Measurements from ENCODE around the gene LASP1.

The LASP1 gene

DNA sequence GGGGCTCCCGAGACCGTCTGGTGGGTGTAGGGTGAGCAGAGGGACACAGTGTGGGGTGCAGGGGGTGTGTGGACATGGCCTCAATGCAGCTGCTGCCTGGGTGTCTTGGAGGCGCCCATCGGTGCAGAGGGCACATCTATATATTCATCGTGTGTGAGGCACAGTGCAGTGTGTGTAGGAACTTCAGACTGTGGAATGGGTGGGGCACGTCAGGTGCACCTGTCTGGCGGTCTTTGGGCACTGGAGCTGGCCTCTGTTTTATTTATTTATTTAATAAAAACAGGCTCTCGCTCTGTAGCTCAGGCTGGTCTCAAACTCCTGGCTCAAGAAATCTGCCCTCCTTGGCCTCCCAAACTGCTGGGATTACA, 16.8 kb downstream of the LASP1 start:
- DNase-seq (ENCODE audit: low read depth), result no peak

DNA sequence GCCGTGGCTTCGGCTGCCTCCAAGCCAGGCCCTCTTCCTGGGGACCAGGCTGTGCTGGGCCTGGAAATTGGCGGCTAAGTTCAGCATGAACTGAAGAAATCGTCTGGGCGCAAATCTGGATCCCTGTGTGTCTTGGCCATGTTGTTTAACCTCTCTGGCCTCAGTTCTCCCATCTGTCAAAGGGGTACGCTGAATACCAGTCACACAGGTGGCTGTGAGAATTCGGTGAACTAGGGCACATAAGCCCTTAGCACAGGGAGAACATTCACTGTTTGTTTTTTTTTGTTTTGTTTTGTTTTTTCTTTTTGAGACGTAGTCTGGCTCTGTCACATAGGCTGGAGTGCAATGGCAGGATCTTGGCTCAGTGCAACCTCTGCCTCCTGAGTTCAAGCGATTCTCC, 19.0 kb downstream of the LASP1 start:
- DNase-seq (ENCODE audit: low read depth), result no peak

DNA sequence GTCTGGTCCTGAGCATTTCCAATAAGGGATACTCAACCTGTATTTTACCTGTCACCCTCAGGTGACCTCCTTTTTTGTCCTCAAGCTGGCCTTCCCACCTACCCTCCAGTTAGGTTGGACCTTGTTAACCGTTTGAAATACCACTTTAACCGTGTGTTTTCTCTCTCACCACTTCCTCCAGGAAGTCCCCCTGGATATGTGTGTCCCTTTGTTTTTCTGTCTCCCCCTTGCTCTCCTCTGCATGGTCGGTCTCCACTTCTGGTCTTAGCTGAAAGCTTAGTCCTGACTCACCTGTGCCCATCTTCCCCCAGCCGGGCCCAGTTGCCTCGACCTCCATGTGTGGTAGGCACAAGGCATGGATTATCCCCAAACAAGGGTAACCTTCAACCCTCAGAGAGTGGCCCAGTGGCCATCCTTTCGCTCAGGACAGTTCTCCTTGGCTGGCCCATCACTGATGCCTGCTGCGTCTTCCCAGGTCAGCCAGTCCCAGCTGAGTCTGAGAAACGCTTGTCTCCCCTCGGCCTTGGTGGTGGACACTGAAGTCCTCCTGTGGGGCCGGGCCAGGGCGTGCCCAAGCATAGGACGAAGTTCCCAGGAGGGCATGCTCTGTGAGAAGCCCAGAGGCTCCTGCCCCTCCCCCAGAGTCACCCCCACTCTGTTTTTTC, 20.0 kb downstream of the LASP1 start:
- no peak for DNase-seq (ENCODE audit: low read depth)

- DNase-seq (ENCODE audit: low read depth), result no peak
Measured at GRCh38 chr17:38890410-38890746, 20.5 kb downstream of the LASP1 start.

DNA sequence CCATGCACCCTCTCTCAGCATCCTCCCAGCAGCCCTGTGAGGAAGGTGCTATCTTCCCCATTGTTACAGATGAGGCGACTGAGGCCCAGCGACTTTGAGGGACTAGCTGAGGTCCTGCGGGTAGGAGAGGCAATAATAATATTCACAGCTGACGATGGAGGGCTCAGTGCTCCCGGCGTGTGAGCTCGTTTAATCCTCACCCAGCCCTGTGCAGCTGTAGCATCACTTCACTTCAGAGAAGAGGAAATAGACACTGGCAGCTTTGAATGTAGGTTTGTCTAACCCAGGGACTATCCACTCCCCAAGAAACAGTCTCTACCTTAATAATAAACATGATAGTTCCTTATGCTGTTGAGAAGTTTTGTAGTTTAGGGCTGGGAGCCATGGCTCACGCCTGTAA, 21.6 kb downstream of the LASP1 start:
- DNase-seq (ENCODE audit: low read depth), result no peak

DNA sequence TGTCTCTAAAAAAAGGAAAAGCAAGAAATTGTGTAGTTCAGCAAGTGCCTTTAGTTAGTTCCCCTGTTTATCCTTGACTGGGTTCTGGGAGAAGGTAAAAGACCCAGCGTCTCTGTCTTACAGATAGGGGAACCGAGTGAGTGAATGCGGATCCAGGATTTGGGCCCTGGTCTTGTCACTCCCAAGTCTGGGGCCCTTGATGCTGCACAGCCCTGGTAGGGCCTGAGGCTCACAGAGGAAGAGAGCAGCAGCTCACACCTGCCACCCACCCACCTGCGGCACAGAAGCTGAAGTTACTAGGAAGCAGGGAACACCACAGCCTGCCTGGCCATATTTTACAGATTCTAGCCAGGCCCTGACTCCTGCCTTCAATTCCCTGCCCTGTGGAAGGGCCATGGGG, 22.2 kb downstream of the LASP1 start:
- DNase-seq (ENCODE audit: low read depth), result no peak

- DNase-seq (ENCODE audit: low read depth), result no peak
Measured at GRCh38 chr17:38892620-38893019, 22.8 kb downstream of the LASP1 start.

- no peak for DNase-seq (ENCODE audit: low read depth)
Measured at GRCh38 chr17:38893113-38893512, 23.3 kb downstream of the LASP1 start.

DNA sequence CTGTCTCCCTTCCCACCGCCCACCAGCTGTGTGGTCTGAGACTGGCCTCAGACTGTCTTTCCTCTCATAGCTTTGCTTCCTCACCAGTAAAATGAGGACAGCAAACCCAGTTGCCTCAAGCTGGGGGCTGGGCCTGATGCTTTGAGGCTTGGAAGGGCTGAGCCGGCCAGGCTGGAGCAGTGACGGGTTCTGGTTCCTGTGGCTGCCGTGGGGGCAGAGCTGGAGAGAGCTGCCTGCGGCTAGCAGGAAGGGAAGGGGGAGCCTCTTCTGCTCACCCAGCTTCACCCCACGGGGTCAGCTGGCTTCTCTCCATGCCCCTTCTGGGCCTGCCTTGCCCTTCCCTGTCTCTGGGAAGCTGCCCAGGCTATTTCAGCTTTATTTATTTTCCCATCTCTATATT, 23.7 kb downstream of the LASP1 start:
- peak; percentile 42 for DNase-seq (ENCODE audit: low read depth)

- DNase-seq (ENCODE audit: low read depth), result no peak
Measured at GRCh38 chr17:38894276-38894675, 24.4 kb downstream of the LASP1 start.

DNA sequence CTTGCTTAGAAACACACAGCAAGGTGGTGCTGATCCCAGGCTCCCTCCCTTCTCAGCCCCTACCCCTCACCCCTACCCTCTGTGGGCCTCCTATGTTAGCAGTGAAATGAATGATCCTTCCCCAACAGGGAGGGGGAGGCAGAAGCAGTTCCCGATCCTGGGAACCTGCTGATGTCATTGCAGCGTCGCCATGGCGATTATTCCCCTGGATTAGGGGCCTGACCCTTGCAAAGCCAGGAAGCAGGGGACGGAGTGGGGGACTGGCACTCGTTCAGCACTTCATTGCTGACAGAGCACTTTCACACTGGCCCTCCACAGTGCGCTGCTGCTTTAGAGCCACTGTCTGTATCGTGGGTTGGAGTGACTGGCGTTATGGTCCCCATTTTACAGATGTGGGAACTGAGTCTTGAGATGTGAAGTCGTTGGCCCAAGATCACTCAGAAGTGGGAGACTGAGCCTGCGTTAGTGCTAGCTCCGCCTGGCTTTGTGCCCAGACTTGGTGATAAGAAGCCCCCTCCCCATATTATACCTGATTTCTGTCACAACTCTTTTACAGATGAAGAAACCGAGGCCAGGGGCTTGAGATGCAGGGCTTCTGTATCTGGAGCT, 26.6 kb downstream of the LASP1 start:
- no peak for DNase-seq (ENCODE audit: low read depth)

DNA sequence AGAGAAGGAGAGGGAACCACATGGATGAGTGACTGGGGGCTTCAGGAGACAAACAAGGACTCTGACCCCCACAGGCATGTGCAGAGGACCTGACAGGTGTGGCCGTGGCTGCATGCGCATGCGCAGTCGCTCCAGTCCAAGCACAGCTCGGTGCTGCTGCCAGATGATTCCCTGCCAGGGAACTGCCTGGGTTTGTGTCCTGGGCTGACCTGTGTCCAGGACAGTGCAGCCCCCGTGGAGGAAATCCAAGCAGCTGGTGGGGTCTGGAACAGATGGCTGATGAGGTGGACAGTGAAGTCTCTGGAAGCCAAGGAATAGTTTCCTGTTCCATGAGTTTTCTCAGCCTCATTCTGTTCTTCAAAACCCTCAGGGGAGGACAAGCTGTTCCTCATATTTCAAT, 27.3 kb downstream of the LASP1 start:
- DNase-seq (ENCODE audit: low read depth), result no peak

- DNase-seq (ENCODE audit: low read depth), result no peak
Measured at GRCh38 chr17:38897671-38898290, 27.9 kb downstream of the LASP1 start.

DNA sequence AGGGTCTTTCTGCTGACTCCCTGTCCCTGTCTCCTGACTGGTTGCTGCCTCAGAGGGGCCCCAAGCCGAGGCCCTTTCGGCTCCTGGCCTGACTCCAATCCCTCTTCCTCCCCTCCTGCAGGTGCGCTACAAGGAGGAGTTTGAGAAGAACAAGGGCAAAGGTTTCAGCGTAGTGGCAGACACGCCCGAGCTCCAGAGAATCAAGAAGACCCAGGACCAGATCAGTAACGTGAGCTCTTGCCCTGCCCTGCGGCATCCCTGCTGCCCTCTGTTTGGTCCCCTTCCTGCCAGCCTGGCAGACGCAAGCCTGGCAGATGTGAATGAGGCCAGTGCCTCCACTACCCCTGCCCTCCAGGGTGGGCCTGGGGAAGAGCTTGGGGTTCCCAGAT, 28.4 kb downstream of the LASP1 start:
- DNase-seq (ENCODE audit: low read depth), result peak; percentile 20

- peak; percentile 85 for DNase-seq (ENCODE audit: low read depth)
Measured at GRCh38 chr17:38898812-38899348, 29.0 kb downstream of the LASP1 start.

DNA sequence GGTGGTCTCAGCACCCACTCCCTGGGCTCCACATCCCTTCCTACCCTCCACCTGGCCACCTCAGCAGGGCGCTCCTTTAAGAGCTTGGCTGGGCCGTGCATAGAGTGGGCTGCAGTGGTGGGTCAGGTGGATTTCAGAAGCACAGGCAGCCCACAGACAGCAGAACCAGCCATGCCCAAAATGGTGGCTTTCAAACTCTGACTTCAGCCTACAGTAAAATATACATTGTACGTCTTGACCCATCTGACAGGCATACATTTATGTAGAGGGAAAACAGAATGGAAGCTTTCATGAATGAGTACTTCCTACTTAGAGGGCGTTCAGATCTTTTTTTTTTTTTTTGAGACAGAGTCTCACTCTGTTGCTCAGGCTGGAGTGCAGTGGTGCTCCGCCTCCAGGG, 29.6 kb downstream of the LASP1 start:
- no peak for DNase-seq (ENCODE audit: low read depth)

- DNase-seq (ENCODE audit: low read depth), result no peak
Measured at GRCh38 chr17:38900978-38901656, 31.3 kb downstream of the LASP1 start.

DNA sequence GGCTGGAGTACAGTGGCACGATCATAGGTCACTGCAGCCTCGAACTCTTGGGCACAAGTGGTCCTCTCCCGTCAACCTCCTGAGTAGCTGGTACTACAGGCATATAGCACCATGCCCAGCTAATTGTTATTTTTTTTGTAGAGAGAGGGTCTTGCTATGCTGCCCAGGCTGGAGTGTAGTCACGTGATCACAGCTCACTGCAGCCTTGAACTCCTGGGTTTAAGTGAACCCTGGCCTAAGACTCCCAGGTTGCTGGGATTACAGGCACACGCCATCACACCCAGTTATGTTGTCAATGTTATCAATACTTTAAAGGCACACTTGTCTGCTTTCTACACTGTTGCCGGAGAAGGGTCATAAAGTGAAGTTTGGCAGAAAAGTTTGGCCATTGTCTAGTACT, 33.5 kb downstream of the LASP1 start:
- DNase-seq (ENCODE audit: low read depth), result no peak

DNA sequence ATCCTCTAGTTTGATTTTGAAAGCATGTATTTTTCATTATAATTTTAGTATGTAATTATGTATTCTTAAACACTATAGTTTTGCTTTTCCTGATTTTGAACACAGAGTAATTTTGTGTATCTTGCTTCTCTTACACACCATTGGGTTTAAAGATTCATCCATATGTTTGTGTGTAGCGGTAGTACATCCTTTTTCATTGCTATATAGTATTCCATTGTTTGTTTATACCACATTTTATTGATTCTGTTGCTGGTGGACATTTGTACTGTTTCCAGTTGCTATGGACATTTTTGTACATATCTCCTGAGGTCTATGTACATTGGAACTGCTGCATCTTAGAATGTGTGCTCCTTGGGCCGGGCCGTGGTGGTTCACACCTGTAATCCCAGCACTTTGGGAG, 35.0 kb downstream of the LASP1 start:
- DNase-seq (ENCODE audit: low read depth), result no peak

GRCh38 chr17:38905375-38905774, 35.5 kb downstream of the LASP1 start:
- no peak for DNase-seq (ENCODE audit: low read depth)

DNA sequence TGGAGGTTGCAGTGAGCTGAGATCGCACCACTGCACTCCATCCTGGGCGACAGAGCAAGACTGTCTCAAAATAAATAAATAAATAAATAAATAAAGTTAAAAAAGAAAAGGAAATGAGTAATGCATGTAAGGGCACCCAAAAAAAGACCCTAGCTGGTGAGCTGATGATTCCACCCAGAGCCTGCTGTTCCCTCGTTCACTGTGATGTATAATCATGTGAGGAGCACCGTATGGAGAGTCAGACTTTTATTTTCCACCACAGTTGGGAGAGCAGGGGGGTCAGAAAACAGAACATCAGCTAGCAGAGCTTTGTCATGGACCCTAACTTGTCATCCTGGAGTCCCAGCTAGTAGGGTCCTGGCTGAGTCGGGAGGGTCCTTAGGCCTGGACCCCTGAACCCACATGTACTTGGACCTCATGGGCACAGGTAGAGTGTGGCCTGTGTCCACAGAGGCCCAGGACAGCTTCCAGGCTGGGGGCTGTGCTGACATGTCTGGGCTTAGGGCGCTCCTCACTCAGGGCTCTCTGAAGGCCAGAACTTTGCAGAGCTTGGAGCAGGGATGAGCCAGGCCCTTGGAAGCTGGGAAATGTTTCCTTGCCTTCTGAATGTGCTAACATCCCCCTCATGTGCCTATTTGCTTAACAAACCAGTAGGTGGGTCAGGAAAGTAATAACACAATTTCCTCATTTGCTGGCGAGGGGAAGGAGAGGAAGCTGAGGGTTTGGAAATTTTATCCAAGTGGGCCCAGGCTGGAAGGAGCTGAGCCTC, 36.8 kb downstream of the LASP1 start:
- DNase-seq (ENCODE audit: low read depth), result no peak

- no peak for DNase-seq (ENCODE audit: low read depth)
Measured at GRCh38 chr17:38907930-38908675, 38.2 kb downstream of the LASP1 start.
